HG03108 (cell line): ENCODE results near the gene UBL5.

Source experiments
- ATAC-seq: cut with Tn5 transposase; IDR thresholded peaks from one replicate; pipeline ENCODE4 v1.9.1; 2021; ENCODE audit warnings: moderate library complexity; ENCODE audit not compliant: unreplicated experiment

UBL5 gene

GRCh38 chr19:9878511-9879196 is 50.9 kb downstream of the UBL5 start:
- ATAC-seq = no peak
